K562 (cell line): ENCODE measurements around the gene CEP44. TPM values are rescaled to one million over a fixed set of nuclear protein-coding genes. Genes with fewer than 3 reads are reported as not detected.

ENCODE experiments used
- ARID1B ChIP-seq: fragments of 450-650 bp; IDR thresholded peaks from 2 replicates; pipeline ENCODE4 v1.6.1; 2016; ENCODE audit warnings: antibody characterized with exemption, mild to moderate bottlenecking, inconsistent platforms
- ARID2 ChIP-seq: fragments of 450-650 bp; IDR thresholded peaks from 2 replicates; pipeline ENCODE4 v1.6.1; 2017; ENCODE audit warnings: antibody characterized with exemption, mild to moderate bottlenecking
- MTA2 ChIP-seq: fragments of 450-650 bp; IDR thresholded peaks from 2 replicates; pipeline ENCODE4 v1.6.1; 2016; ENCODE audit warnings: low read depth
- NCOA2 ChIP-seq, 2 experiments: fragments of 450-650 bp; IDR thresholded peaks; 2 replicates each; pipeline ENCODE4 v1.6.1; 2018; ENCODE audit warnings: mild to moderate bottlenecking in 2 of 2, moderate library complexity in 1 of 2; ENCODE audit not compliant: partially characterized antibody in 2 of 2
- NCOA6 ChIP-seq: fragments of 450-650 bp; IDR thresholded peaks from 2 replicates; pipeline ENCODE4 v1.6.1; 2017; ENCODE audit warnings: mild to moderate bottlenecking
- PPARD ChIP-seq: fragments of 250-450 bp; sonication (Bioruptor Pico); IDR thresholded peaks from 2 replicates; pipeline ENCODE4 v1.8.0; 2022; ENCODE audit warnings: inconsistent platforms, mild to moderate bottlenecking, moderate library complexity
- RBBP5 ChIP-seq: fragments of 200-600 bp; sonication (generic); IDR thresholded peaks from 2 replicates; pipeline ENCODE4 v1.6.1; 2012; ENCODE audit warnings: borderline replicate concordance, mild to moderate bottlenecking, low read length, control low read depth, inconsistent platforms; ENCODE audit not compliant: insufficient read depth, poor library complexity, severe bottlenecking
- RFX5 ChIP-seq: IDR thresholded peaks from 2 replicates; pipeline ENCODE4 v1.6.1; 2011; ENCODE audit warnings: low read depth, mild to moderate bottlenecking, improper control_type of control experiment, low read length
- SP1 ChIP-seq: sonication (generic); formaldehyde crosslinking; IDR thresholded peaks from 2 replicates; pipeline ENCODE4 v1.8.1; 2022; ENCODE audit warnings: mild to moderate bottlenecking, missing genetic modification reagents
- TSC22D4 ChIP-seq: fragments of 450-650 bp; IDR thresholded peaks from 2 replicates; pipeline ENCODE4 v1.6.1; 2016; ENCODE audit warnings: missing genetic modification characterization, missing biosample characterization, control low read depth
- WHSC1 ChIP-seq: IDR thresholded peaks from one replicate; pipeline ENCODE4 v1.6.1; 2012; ENCODE audit warnings: low read length, control low read depth, inconsistent platforms
- ZFP36 ChIP-seq: fragments of 150-350 bp; IDR thresholded peaks from 2 replicates; pipeline ENCODE4 v1.6.1; 2018; ENCODE audit warnings: low read length, low read depth; ENCODE audit not compliant: partially characterized antibody
- ZNF134 ChIP-seq: fragments of 250-450 bp; sonication (Bioruptor Pico); conservative IDR thresholded peaks from 2 replicates; pipeline ENCODE4 v1.4.0; 2020
- ZNF408 ChIP-seq: fragments of 250-450 bp; sonication (Bioruptor Pico); IDR thresholded peaks from 2 replicates; pipeline ENCODE4 v1.4.0; 2020; ENCODE audit warnings: low read depth, mild to moderate bottlenecking, moderate library complexity
- ZNF583 ChIP-seq: fragments of 250-450 bp; sonication (Bioruptor Pico); IDR thresholded peaks from 2 replicates; pipeline ENCODE4 v1.4.0; 2020
- polyA plus RNA-seq, 8 experiments: library from polyadenylated mRNA; depleted of rRNA in 4 of 8; stranded (reverse) in 5 of 8; unstranded in 3 of 8; fragments of >200 nt; fragmentation: Nextera tagmentation in 2 of 8; fragmentation: Illumina TruSeq in 1 of 8; extraction: Ambion mirVana in 2 of 8; extraction: Trizol in 1 of 8; gene quantifications; 2 replicates each; pipeline versions ENCODE4 v1.2.1 to v1.2.3, GENCODE V29; 2011 to 2014; ENCODE audit warnings: inconsistent platforms in 1 of 8, missing spikeins in 1 of 8
- total RNA-seq, 7 experiments: library from RNA; depleted of rRNA in 6 of 7; stranded (reverse); fragments of >200 nt in 6 of 7; fragmentation: Illumina TruSeq in 2 of 7; extraction: Trizol in 2 of 7; gene quantifications; 2 replicates each; pipeline versions ENCODE4 v1.2.1 to v1.2.3, GENCODE V29; 2011 to 2021; ENCODE audit warnings: low replicate concordance in 1 of 7
- TF ChIP-seq, protein P1 (sequence below): IDR thresholded peaks from 2 replicates; pipeline ENCODE4 v1.6.1; 2012; ENCODE audit warnings: low read depth, low read length, improper control_type of control experiment, borderline replicate concordance
- TF ChIP-seq, protein P2 (sequence below), 2 experiments: fragments of 450-650 bp in 1 of 2; sonication (generic) in 1 of 2; formaldehyde crosslinking; conservative IDR thresholded peaks; 2 replicates each; pipeline versions ENCODE4 v1.4.0 to v1.8.1; 2020 to 2022; ENCODE audit warnings: mild to moderate bottlenecking in 1 of 2, missing genetic modification reagents in 1 of 2
- TF ChIP-seq, protein P3 (sequence below): fragments of 150-350 bp; IDR thresholded peaks from 2 replicates; pipeline ENCODE4 v1.6.1; 2014; ENCODE audit warnings: low read depth, mild to moderate bottlenecking, low read length, borderline replicate concordance
- TF ChIP-seq, protein P4 (sequence below), 2 experiments: fragments of 450-650 bp; IDR thresholded peaks; 2 replicates each; pipeline ENCODE4 v1.6.1; 2016
- TF ChIP-seq, protein P5 (sequence below): conservative IDR thresholded peaks from 2 replicates; pipeline ENCODE4 v1.6.1; 2011; ENCODE audit warnings: low read depth, mild to moderate bottlenecking, low read length; ENCODE audit not compliant: control insufficient read depth

Gene CEP44
- total and polyA plus RNA-seq, 9 of the 15 experiments (the other 6 are each of a cell fraction or from before 2014, with no cell fraction given): 19.6 to 45.0 (median 24.4) TPM

DNA sequence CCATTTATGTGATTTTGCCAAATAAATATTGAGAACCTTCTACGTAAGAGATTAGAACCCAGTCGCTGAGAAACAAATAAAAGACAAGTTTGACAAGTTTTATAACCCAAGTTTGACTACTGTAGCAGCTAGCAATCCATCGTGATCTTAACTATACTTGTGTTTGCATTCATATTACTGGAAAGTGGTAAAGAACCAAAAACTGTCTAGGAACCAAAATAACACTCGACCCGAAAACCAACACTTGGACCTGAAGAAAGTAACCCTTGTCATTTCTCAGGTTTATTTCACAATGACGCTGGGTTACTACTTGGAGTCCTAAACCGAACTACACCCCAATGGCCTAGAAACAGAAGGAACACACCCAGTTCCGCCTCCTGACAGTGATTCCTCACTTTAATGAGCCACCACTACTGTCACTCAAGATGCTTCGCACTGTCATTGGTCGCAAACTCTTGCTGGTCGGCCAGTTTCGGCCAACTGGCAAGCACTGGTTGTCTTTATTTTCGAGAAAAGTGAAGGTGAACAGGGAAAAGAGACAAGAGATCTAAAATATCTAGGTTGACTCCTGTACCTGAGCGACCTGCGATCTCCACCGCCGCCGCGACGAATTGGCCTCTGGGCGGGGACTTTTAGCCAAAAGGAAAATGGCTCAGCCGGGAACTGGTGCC, 740 bp upstream of the CEP44 start (continued):
- TF ChIP-seq, protein P1, sequence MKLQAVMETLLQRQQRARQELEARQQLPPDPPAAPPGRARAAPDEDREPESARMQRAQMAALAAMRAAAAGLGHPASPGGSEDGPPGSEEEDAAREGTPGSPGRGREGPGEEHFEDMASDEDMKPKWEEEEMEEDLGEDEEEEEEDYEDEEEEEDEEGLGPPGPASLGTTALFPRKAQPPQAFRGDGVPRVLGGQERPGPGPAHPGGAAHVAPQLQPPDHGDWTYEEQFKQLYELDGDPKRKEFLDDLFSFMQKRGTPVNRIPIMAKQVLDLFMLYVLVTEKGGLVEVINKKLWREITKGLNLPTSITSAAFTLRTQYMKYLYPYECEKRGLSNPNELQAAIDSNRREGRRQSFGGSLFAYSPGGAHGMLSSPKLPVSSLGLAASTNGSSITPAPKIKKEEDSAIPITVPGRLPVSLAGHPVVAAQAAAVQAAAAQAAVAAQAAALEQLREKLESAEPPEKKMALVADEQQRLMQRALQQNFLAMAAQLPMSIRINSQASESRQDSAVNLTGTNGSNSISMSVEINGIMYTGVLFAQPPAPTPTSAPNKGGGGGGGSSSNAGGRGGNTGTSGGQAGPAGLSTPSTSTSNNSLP: no peak
- TF ChIP-seq, protein P2, sequence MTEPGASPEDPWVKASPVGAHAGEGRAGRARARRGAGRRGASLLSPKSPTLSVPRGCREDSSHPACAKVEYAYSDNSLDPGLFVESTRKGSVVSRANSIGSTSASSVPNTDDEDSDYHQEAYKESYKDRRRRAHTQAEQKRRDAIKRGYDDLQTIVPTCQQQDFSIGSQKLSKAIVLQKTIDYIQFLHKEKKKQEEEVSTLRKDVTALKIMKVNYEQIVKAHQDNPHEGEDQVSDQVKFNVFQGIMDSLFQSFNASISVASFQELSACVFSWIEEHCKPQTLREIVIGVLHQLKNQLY (CRISPR knock-in tag; conservative IDR thresholded peaks at IDR 0.05): no peak
- TF ChIP-seq, protein P3, sequence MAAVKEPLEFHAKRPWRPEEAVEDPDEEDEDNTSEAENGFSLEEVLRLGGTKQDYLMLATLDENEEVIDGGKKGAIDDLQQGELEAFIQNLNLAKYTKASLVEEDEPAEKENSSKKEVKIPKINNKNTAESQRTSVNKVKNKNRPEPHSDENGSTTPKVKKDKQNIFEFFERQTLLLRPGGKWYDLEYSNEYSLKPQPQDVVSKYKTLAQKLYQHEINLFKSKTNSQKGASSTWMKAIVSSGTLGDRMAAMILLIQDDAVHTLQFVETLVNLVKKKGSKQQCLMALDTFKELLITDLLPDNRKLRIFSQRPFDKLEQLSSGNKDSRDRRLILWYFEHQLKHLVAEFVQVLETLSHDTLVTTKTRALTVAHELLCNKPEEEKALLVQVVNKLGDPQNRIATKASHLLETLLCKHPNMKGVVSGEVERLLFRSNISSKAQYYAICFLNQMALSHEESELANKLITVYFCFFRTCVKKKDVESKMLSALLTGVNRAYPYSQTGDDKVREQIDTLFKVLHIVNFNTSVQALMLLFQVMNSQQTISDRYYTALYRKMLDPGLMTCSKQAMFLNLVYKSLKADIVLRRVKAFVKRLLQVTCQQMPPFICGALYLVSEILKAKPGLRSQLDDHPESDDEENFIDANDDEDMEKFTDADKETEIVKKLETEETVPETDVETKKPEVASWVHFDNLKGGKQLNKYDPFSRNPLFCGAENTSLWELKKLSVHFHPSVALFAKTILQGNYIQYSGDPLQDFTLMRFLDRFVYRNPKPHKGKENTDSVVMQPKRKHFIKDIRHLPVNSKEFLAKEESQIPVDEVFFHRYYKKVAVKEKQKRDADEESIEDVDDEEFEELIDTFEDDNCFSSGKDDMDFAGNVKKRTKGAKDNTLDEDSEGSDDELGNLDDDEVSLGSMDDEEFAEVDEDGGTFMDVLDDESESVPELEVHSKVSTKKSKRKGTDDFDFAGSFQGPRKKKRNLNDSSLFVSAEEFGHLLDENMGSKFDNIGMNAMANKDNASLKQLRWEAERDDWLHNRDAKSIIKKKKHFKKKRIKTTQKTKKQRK: peak; percentile 73; the same call in 1 of the 2 replicates
- TF ChIP-seq ZFP36: no peak
- TF ChIP-seq RBBP5: no peak
- no peak for TF ChIP-seq WHSC1
- no peak for TF ChIP-seq ZNF583 (CRISPR knock-in tag)
- TF ChIP-seq, protein P4, sequence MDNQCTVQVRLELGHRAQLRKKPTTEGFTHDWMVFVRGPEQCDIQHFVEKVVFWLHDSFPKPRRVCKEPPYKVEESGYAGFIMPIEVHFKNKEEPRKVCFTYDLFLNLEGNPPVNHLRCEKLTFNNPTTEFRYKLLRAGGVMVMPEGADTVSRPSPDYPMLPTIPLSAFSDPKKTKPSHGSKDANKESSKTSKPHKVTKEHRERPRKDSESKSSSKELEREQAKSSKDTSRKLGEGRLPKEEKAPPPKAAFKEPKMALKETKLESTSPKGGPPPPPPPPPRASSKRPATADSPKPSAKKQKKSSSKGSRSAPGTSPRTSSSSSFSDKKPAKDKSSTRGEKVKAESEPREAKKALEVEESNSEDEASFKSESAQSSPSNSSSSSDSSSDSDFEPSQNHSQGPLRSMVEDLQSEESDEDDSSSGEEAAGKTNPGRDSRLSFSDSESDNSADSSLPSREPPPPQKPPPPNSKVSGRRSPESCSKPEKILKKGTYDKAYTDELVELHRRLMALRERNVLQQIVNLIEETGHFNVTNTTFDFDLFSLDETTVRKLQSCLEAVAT (IDR thresholded peaks at IDR 0.05): peak; percentile 75 to 79
- no peak for TF ChIP-seq NCOA6
- TF ChIP-seq TSC22D4 (tag): no peak
- TF ChIP-seq SP1 (CRISPR knock-in tag): peak; percentile 29; the same call in 1 of the 2 replicates
- TF ChIP-seq PPARD (CRISPR knock-in tag): no peak
- TF ChIP-seq ZNF134 (CRISPR knock-in tag): no peak
- TF ChIP-seq ARID2: no peak
- no peak for TF ChIP-seq NCOA2 (IDR thresholded peaks at IDR 0.05; ENCODE audit: partially characterized antibody in 2 of 2)
- no peak for TF ChIP-seq MTA2
- TF ChIP-seq, protein P5, sequence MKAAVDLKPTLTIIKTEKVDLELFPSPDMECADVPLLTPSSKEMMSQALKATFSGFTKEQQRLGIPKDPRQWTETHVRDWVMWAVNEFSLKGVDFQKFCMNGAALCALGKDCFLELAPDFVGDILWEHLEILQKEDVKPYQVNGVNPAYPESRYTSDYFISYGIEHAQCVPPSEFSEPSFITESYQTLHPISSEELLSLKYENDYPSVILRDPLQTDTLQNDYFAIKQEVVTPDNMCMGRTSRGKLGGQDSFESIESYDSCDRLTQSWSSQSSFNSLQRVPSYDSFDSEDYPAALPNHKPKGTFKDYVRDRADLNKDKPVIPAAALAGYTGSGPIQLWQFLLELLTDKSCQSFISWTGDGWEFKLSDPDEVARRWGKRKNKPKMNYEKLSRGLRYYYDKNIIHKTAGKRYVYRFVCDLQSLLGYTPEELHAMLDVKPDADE: no peak
- TF ChIP-seq ZNF408 (CRISPR knock-in tag): no peak
- no peak for TF ChIP-seq ARID1B
- no peak for TF ChIP-seq RFX5
